GM23338 (cell line): Measurements from ENCODE around the gene ZXDC. TPM values are rescaled to one million over a fixed set of nuclear protein-coding genes. Genes with fewer than 3 reads are reported as not detected.

Experiments
- ATAC-seq: fragments of 200-7000 bp; cut with Tn5 transposase; 3 replicates; pipeline ENCODE4 v1.9.1; 2020
- DNase-seq: peaks from one replicate; pipeline ENCODE4 v3.0.0-alpha.2; 2015; ENCODE audit warnings: low spot score
- H2AFZ ChIP-seq: fragments of 200-600 bp; sonication (generic); 2 replicates; pipeline ENCODE4 v1.8.0; 2016; ENCODE audit warnings: antibody characterized with exemption, mild to moderate bottlenecking, moderate library complexity
- H3F3A ChIP-seq: fragments of 200-600 bp; sonication (generic); replicated peaks from 2 replicates; pipeline ENCODE4 v1.8.0; 2017; ENCODE audit warnings: antibody characterized with exemption, mixed run types, low read depth
- H3K27ac ChIP-seq: fragments of 200-600 bp; sonication (generic); 2 replicates; pipeline ENCODE4 v1.6.1; 2016; ENCODE audit warnings: low read depth
- H3K27me3 ChIP-seq: fragments of 200-600 bp; sonication (generic); 2 replicates; pipeline ENCODE4 v1.8.0; 2016; ENCODE audit warnings: mild to moderate bottlenecking, mixed run types, moderate library complexity; ENCODE audit not compliant: insufficient read depth
- H3K36me3 ChIP-seq: fragments of 200-600 bp; sonication (generic); 2 replicates; pipeline ENCODE4 v1.8.0; 2016; ENCODE audit warnings: mild to moderate bottlenecking; ENCODE audit not compliant: insufficient read depth
- H3K4me1 ChIP-seq: fragments of 200-600 bp; sonication (generic); 2 replicates; pipeline ENCODE4 v1.8.0; 2016; ENCODE audit warnings: mild to moderate bottlenecking, moderate library complexity; ENCODE audit not compliant: insufficient read depth
- H3K4me2 ChIP-seq: fragments of 200-600 bp; sonication (generic); 2 replicates; pipeline ENCODE4 v1.7.1; 2017; ENCODE audit warnings: mixed run types
- H3K4me3 ChIP-seq: fragments of 200-600 bp; sonication (generic); 2 replicates; pipeline ENCODE4 v1.6.1; 2016; ENCODE audit warnings: mixed run types
- H3K79me2 ChIP-seq: fragments of 200-600 bp; sonication (generic); replicated peaks from 2 replicates; pipeline ENCODE4 v1.8.0; 2017; ENCODE audit warnings: mild to moderate bottlenecking; ENCODE audit not compliant: insufficient read depth
- H3K9me2 ChIP-seq: fragments of 200-600 bp; sonication (generic); 2 replicates; pipeline ENCODE4 v1.8.0; 2017; ENCODE audit not compliant: insufficient read depth
- H4K20me1 ChIP-seq: fragments of 200-600 bp; sonication (generic); replicated peaks from 2 replicates; pipeline ENCODE4 v1.8.0; 2017; ENCODE audit warnings: mild to moderate bottlenecking; ENCODE audit not compliant: insufficient read depth
- H3K27ac Mint-ChIP-seq: 2 replicates; pipeline ENCODE4 v1.8.0; 2020; ENCODE audit warnings: inconsistent platforms, mild to moderate bottlenecking, moderate library complexity, mixed read lengths
- H3K27me3 Mint-ChIP-seq: 3 replicates; pipeline ENCODE4 v1.8.0; 2022; ENCODE audit warnings: low read depth, mild to moderate bottlenecking, moderate library complexity, mixed read lengths, inconsistent platforms; ENCODE audit not compliant: insufficient read depth, poor library complexity
- H3K36me3 Mint-ChIP-seq: 3 replicates; pipeline ENCODE4 v1.8.0; 2021; ENCODE audit warnings: low read depth, mild to moderate bottlenecking, inconsistent platforms, moderate library complexity, mixed read lengths
- H3K4me1 Mint-ChIP-seq: 3 replicates; pipeline ENCODE4 v1.8.0; 2020; ENCODE audit warnings: mild to moderate bottlenecking, inconsistent platforms, mixed read lengths
- H3K4me3 Mint-ChIP-seq: 3 replicates; pipeline ENCODE4 v1.8.0; 2021; ENCODE audit warnings: moderate library complexity, mild to moderate bottlenecking, inconsistent platforms, mixed read lengths
- H3K9me3 Mint-ChIP-seq: 3 replicates; pipeline ENCODE4 v1.8.0; 2020; ENCODE audit warnings: moderate library complexity, mild to moderate bottlenecking, inconsistent platforms, mixed read lengths
- CREB1 ChIP-seq: fragments of 250-450 bp; sonication (Bioruptor Pico); IDR thresholded peaks from 2 replicates; pipeline ENCODE4 v1.5.0; 2020; ENCODE audit warnings: low read depth, mild to moderate bottlenecking, moderate library complexity
- ETS1 ChIP-seq: IDR thresholded peaks from 2 replicates; pipeline ENCODE4 v1.6.1; 2016; ENCODE audit warnings: antibody characterized with exemption
- EZH2 ChIP-seq: fragments of 200-600 bp; sonication (generic); IDR thresholded peaks from one replicate; pipeline ENCODE4 v1.8.0; 2017; ENCODE audit warnings: antibody characterized with exemption, mild to moderate bottlenecking, low read depth; ENCODE audit not compliant: unreplicated experiment
- EZH2phosphoT487 ChIP-seq: fragments of 200-600 bp; sonication (generic); IDR thresholded peaks from one replicate; pipeline ENCODE4 v1.8.1; 2018; ENCODE audit warnings: antibody characterized with exemption; ENCODE audit not compliant: unreplicated experiment
- JUNB ChIP-seq: IDR thresholded peaks from one replicate; pipeline ENCODE4 v1.6.1; 2016; ENCODE audit warnings: antibody characterized with exemption; ENCODE audit not compliant: unreplicated experiment
- NANOG ChIP-seq: IDR thresholded peaks from 2 replicates; pipeline ENCODE4 v1.6.1; 2016; ENCODE audit warnings: antibody characterized with exemption, borderline replicate concordance
- POLR2AphosphoS5 ChIP-seq: IDR thresholded peaks from 2 replicates; pipeline ENCODE4 v1.6.1; 2016; ENCODE audit warnings: antibody characterized with exemption, low read depth
- STAT1 ChIP-seq: IDR thresholded peaks from one replicate; pipeline ENCODE4 v1.6.1; 2016; ENCODE audit warnings: antibody characterized with exemption; ENCODE audit not compliant: unreplicated experiment
- ZNF114 ChIP-seq: fragments of 250-450 bp; sonication (Bioruptor Pico); IDR thresholded peaks from 2 replicates; pipeline ENCODE4 v1.5.0; 2020; ENCODE audit warnings: mild to moderate bottlenecking, moderate library complexity
- ZNF462 ChIP-seq: fragments of 250-450 bp; sonication (Bioruptor Pico); IDR thresholded peaks from 2 replicates; pipeline ENCODE4 v1.5.0; 2020; ENCODE audit warnings: mild to moderate bottlenecking, moderate library complexity
- polyA plus RNA-seq: library from polyadenylated mRNA; unstranded; fragments of >200 nt; fragmentation: Nextera tagmentation; extraction: Ambion mirVana; gene quantifications from 2 replicates; pipeline ENCODE4 v1.2.1, GENCODE V29; 2016
- total RNA-seq: library from RNA; depleted of rRNA; stranded (reverse); fragments of >200 nt; shearing (Covaris generic); gene quantifications from 2 replicates; pipeline ENCODE4 v1.2.3, GENCODE V29; 2014
- TF ChIP-seq, protein P1 (sequence below), 2 experiments: fragments of 200-600 bp in 1 of 2; sonication (generic) in 1 of 2; conservative IDR thresholded peaks; 2 replicates each; pipeline versions ENCODE4 v1.5.1 to v1.6.1; 2016 to 2017; ENCODE audit warnings: antibody characterized with exemption in 2 of 2, low read depth in 2 of 2, mild to moderate bottlenecking in 2 of 2, moderate library complexity in 1 of 2

ZXDC gene
- total and polyA plus RNA-seq, 2 experiments from 2014 or later: 5.7 to 45.1 TPM

GRCh38 chr3:126464093-126464492 is 11.6 kb downstream of the ZXDC start:
- ATAC-seq (no peak), DNase-seq (no peak)
- H3F3A ChIP-seq: no peaks in the 10 kb centered on the region
- H3K27ac ChIP-seq: no peak overlapping the region
- no peaks in the 10 kb centered on the region for H3K4me1 ChIP-seq
- peaks cover 43% of the 10 kb centered on the region for H3K36me3 ChIP-seq
- Mint-ChIP-seq H3K27ac (no peak overlapping the region), H3K4me1 (no peaks in the 10 kb centered on the region), H3K4me3 (no peak overlapping the region), H3K36me3 (peaks cover 81% of the 10 kb centered on the region), H3K27me3 (peaks cover 7% of the 10 kb centered on the region), H3K9me3 (no peaks in the 10 kb centered on the region)
- H3K4me3 ChIP-seq: no peak overlapping the region
- no peaks in the 10 kb centered on the region for H3K27me3 ChIP-seq
- H3K9me2 ChIP-seq: no peaks in the 10 kb centered on the region
- H3K4me2 ChIP-seq: no peak overlapping the region
- H4K20me1 ChIP-seq: peaks cover 34% of the 10 kb centered on the region
- TF ChIP-seq ZNF114 (CRISPR knock-in tag): no peak
- TF ChIP-seq POLR2AphosphoS5: no peak
- TF ChIP-seq CREB1 (CRISPR knock-in tag): no peak
- no peak for TF ChIP-seq STAT1
- TF ChIP-seq ZNF462 (CRISPR knock-in tag): no peak
- H2AFZ ChIP-seq: no peak overlapping the region
- peaks cover 39% of the 10 kb centered on the region for H3K79me2 ChIP-seq

DNA sequence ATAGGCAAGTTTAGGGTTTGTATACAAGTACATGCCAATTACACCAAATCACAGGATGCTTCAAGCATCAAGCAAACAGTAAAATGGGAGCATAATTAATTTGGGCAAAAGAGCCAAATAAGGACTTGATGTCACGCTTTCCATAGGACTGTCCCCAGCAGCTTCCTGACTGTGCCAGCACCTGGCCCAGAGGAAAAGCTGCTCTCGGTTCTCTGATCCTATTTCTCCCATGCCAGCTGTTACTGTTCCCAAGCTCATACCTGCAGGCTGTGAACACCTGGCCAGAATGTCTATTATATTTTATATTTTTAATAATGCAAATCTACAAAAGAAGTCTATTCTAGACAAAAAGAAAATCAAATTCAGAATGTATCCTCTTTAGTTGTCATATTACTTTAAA is 12.2 kb downstream of the ZXDC start:
- Mint-ChIP-seq H3K4me1 (no peaks in the 10 kb centered on the region), H3K9me3 (no peaks in the 10 kb centered on the region), H3K27me3 (peaks cover 6% of the 10 kb centered on the region), H3K36me3 (peaks cover 81% of the 10 kb centered on the region), H3K4me3 (no peak overlapping the region), H3K27ac (no peak overlapping the region)
- Histone ChIP-seq H2AFZ (no peak overlapping the region), H3K27ac (no peak overlapping the region), H3K4me1 (no peaks in the 10 kb centered on the region), H4K20me1 (peaks cover 33% of the 10 kb centered on the region), H3K4me3 (no peak overlapping the region), H3K36me3 (peaks cover 43% of the 10 kb centered on the region), H3K79me2 (peaks cover 39% of the 10 kb centered on the region), H3K9me2 (no peaks in the 10 kb centered on the region), H3F3A (no peaks in the 10 kb centered on the region), H3K4me2 (no peak overlapping the region), H3K27me3 (no peaks in the 10 kb centered on the region)
- no peak for ATAC-seq
- DNase-seq: no peak
- no peak for TF ChIP-seq ETS1
- no peak for TF ChIP-seq JUNB
- TF ChIP-seq EZH2: no peak
- no peak for TF ChIP-seq ZNF114 (CRISPR knock-in tag)
- TF ChIP-seq POLR2AphosphoS5: no peak
- no peak for TF ChIP-seq EZH2phosphoT487
- TF ChIP-seq NANOG: no peak
- TF ChIP-seq, protein P1, sequence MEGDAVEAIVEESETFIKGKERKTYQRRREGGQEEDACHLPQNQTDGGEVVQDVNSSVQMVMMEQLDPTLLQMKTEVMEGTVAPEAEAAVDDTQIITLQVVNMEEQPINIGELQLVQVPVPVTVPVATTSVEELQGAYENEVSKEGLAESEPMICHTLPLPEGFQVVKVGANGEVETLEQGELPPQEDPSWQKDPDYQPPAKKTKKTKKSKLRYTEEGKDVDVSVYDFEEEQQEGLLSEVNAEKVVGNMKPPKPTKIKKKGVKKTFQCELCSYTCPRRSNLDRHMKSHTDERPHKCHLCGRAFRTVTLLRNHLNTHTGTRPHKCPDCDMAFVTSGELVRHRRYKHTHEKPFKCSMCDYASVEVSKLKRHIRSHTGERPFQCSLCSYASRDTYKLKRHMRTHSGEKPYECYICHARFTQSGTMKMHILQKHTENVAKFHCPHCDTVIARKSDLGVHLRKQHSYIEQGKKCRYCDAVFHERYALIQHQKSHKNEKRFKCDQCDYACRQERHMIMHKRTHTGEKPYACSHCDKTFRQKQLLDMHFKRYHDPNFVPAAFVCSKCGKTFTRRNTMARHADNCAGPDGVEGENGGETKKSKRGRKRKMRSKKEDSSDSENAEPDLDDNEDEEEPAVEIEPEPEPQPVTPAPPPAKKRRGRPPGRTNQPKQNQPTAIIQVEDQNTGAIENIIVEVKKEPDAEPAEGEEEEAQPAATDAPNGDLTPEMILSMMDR (conservative IDR thresholded peaks at IDR 0.05; ENCODE audit: low read depth in 2 of 2): no peak
- TF ChIP-seq CREB1 (CRISPR knock-in tag): no peak
- no peak for TF ChIP-seq STAT1
